ENCODE measurements around the gene FAHD1.

DNA sequence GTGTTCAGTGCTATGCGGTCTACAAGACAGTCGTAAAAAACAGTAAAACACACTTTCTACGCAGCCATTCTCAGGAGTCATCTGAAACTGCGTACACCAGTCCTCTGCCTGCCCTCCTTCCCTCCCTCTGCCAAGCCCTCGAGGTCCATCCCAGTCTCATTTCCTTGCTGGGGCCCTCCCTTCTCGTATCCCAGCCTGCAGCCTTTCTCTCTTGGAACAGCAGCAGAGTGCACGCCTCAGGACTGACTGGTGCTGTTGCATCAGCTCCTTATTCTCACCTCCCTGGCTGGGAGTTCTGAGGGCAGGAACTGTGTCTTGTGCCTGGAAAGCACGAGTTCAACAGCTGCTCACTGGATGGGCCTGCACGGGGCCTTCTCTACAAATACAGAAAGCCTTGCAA, 12.5 kb downstream of the FAHD1 start:
- TF ChIP-seq, protein P1, sequence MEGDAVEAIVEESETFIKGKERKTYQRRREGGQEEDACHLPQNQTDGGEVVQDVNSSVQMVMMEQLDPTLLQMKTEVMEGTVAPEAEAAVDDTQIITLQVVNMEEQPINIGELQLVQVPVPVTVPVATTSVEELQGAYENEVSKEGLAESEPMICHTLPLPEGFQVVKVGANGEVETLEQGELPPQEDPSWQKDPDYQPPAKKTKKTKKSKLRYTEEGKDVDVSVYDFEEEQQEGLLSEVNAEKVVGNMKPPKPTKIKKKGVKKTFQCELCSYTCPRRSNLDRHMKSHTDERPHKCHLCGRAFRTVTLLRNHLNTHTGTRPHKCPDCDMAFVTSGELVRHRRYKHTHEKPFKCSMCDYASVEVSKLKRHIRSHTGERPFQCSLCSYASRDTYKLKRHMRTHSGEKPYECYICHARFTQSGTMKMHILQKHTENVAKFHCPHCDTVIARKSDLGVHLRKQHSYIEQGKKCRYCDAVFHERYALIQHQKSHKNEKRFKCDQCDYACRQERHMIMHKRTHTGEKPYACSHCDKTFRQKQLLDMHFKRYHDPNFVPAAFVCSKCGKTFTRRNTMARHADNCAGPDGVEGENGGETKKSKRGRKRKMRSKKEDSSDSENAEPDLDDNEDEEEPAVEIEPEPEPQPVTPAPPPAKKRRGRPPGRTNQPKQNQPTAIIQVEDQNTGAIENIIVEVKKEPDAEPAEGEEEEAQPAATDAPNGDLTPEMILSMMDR (IDR thresholded peaks at IDR 0.05): no peak
- TF ChIP-seq EP300 (IDR thresholded peaks at IDR 0.05): no peak
- no peak for TF ChIP-seq POLR2A (IDR thresholded peaks at IDR 0.05)
